GM19043 (cell line): ENCODE data around the gene PRELID2.
"Not testable (repeated sequence)": the region's sequence is repeated elsewhere in the genome, so short reads cannot be mapped to it uniquely, and the experiment has no call there.

ENCODE experiments used
- ATAC-seq: cut with Tn5 transposase; IDR thresholded peaks from one replicate; pipeline ENCODE4 v1.9.1; 2021; ENCODE audit warnings: low read depth; ENCODE audit not compliant: unreplicated experiment

The PRELID2 gene

GRCh38 chr5:145840458-145841132, 5.5 kb upstream of the PRELID2 start:
- ATAC-seq = no peak

- no peak for ATAC-seq
Measured at GRCh38 chr5:145838276-145838675, 3.1 kb upstream of the PRELID2 start.

- not testable (repeated sequence) for ATAC-seq
Measured at GRCh38 chr5:145836241-145836640, 1.1 kb upstream of the PRELID2 start.

GRCh38 chr5:145835848-145836239, 702 bp upstream of the PRELID2 start:
- ATAC-seq = no peak

- no peak for ATAC-seq
Measured at GRCh38 chr5:145834554-145834916, 607 bp downstream of the PRELID2 start.

- no peak for ATAC-seq
Measured at GRCh38 chr5:145833631-145834200, 1.4 kb downstream of the PRELID2 start.

GRCh38 chr5:145830594-145830993, 4.5 kb downstream of the PRELID2 start:
- no peak for ATAC-seq

- ATAC-seq = no peak
Measured at GRCh38 chr5:145829708-145830361, 5.3 kb downstream of the PRELID2 start.

- ATAC-seq = no peak
Measured at GRCh38 chr5:145826895-145827674, 8.1 kb downstream of the PRELID2 start.

GRCh38 chr5:145825751-145826180, 9.4 kb downstream of the PRELID2 start:
- ATAC-seq = peak; percentile 63

- ATAC-seq = no peak
Measured at GRCh38 chr5:145824040-145824439, 11.1 kb downstream of the PRELID2 start.

GRCh38 chr5:145818604-145819003, 16.5 kb downstream of the PRELID2 start:
- ATAC-seq = no peak

- no peak for ATAC-seq
Measured at GRCh38 chr5:145812877-145813276, 22.3 kb downstream of the PRELID2 start.

GRCh38 chr5:145811834-145812625, 23.1 kb downstream of the PRELID2 start:
- no peak for ATAC-seq

- ATAC-seq = no peak
Measured at GRCh38 chr5:145806923-145807322, 28.2 kb downstream of the PRELID2 start.

GRCh38 chr5:145805819-145806218, 29.3 kb downstream of the PRELID2 start:
- no peak for ATAC-seq

GRCh38 chr5:145804701-145805100, 30.4 kb downstream of the PRELID2 start:
- ATAC-seq = no peak

GRCh38 chr5:145803112-145804004, 31.8 kb downstream of the PRELID2 start:
- no peak for ATAC-seq

- no peak for ATAC-seq
Measured at GRCh38 chr5:145801195-145801594, 33.9 kb downstream of the PRELID2 start.
